ENCODE results near the gene ANGEL1. TPM values are rescaled to one million over a fixed set of nuclear protein-coding genes. Genes with fewer than 3 reads are reported as not detected.

The ANGEL1 gene
- polyA plus RNA-seq, 1 experiment: 12.8 TPM

- Histone ChIP-seq H3K4me3 (ENCODE audit: low read depth, low read length) (no peak overlapping the region), H3K27me3 (ENCODE audit: control insufficient read depth, insufficient read depth, low read length) (peaks cover 2% of the 10 kb centered on the region), H3K27ac (ENCODE audit: low read depth, low read length) (no peak overlapping the region), H3K9me3 (ENCODE audit: control insufficient read depth, insufficient read depth, low read length) (no peaks in the 10 kb centered on the region; the same call in 1 of the 2 replicates)
- TF ChIP-seq CTCF (IDR thresholded peaks at IDR 0.05; ENCODE audit: low read depth, low read length): no peak
- CTCF ChIA-PET: no interaction called here
- POLR2A ChIA-PET: no interaction called here
- no peak for DNase-seq (ENCODE audit: low read depth, low spot score)
Observed at GRCh38 chr14:76742966-76743365, 69.7 kb downstream of the ANGEL1 start.

GRCh38 chr14:76742185-76742584 is 70.5 kb downstream of the ANGEL1 start:
- CTCF ChIA-PET: no interaction called here
- TF ChIP-seq CTCF (IDR thresholded peaks at IDR 0.05; ENCODE audit: low read depth, low read length): no peak

GRCh38 chr14:76741074-76741473 is 71.6 kb downstream of the ANGEL1 start:
- Histone ChIP-seq H3K27me3 (ENCODE audit: control insufficient read depth, insufficient read depth, low read length) (peaks cover 2% of the 10 kb centered on the region), H3K4me3 (ENCODE audit: low read depth, low read length) (no peak overlapping the region), H3K27ac (ENCODE audit: low read depth, low read length) (no peak overlapping the region), H3K9me3 (ENCODE audit: control insufficient read depth, insufficient read depth, low read length) (no peaks in the 10 kb centered on the region; the same call in 1 of the 2 replicates)
- CTCF ChIA-PET: interaction anchor here (1.3 kb wide), 1 partner anchor 31 kb away, joined by 3 read pairs; no protein-coding TSS in a partner anchor
- no peak for DNase-seq (ENCODE audit: low read depth, low spot score)
- no peak for TF ChIP-seq CTCF (IDR thresholded peaks at IDR 0.05; ENCODE audit: low read depth, low read length)
- POLR2A ChIA-PET: no interaction called here

More at GRCh38 chr14:76742185-76742584, 70.5 kb downstream of the ANGEL1 start:
- peaks cover 2% of the 10 kb centered on the region for H3K27me3 ChIP-seq (ENCODE audit: control insufficient read depth, insufficient read depth, low read length)
- no peaks in the 10 kb centered on the region; the same call in 1 of the 2 replicates for H3K9me3 ChIP-seq (ENCODE audit: control insufficient read depth, insufficient read depth, low read length)
- POLR2A ChIA-PET: no interaction called here
- no peak overlapping the region for H3K27ac ChIP-seq (ENCODE audit: low read depth, low read length)
- DNase-seq (ENCODE audit: low read depth, low spot score): no peak
- H3K4me3 ChIP-seq (ENCODE audit: low read depth, low read length): no peak overlapping the region

Other genes with a start within 250 kb of the ANGEL1 start
- gene VASH1, start 51.4 kb downstream of the ANGEL1 start, polyA plus RNA-seq (2011; rRNA removed): 5.0 and 6.0 TPM in 2 replicates
- not detected in 2 replicates for gene LRRC74A, start 13.5 kb upstream of the ANGEL1 start, polyA plus RNA-seq (2011; rRNA removed)
- gene IRF2BPL, start 215.8 kb upstream of the ANGEL1 start, polyA plus RNA-seq (2011; rRNA removed): 17.1 and 21.8 TPM in 2 replicates

Data from AG04450 (cell line).